Kasumi-1 (cell line): ENCODE data around the gene NACC2.
"Not testable (repeated sequence)": the region's sequence is repeated elsewhere in the genome, so short reads cannot be mapped to it uniquely, and the experiment has no call there.

Source experiments
- DNase-seq, 2 experiments: peaks; one replicate each; lab custom pipeline; 2025; lab: John Stamatoyannopoulos, UW

The NACC2 gene

GRCh38 chr9:136080716-136081112 is 14.4 kb downstream of the NACC2 start:
- no peak for DNase-seq

DNA sequence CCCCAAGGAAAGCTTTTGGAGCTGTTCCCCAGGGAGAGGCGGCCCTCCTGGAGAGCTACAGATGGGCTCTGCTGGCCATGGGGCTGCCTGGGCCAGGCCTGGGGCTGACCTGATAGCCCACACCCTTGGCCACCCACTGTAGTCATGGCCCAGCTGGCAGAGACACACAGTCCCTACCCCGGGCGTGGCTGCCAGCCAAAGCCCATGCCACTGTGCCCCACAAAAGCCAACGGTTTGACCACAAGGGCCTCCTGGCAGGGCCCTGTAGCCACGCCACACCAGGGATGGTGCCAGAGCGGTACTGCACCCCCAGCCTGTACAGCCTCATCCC is 15.2 kb downstream of the NACC2 start:
- DNase-seq = no peak

GRCh38 chr9:136079211-136079915 is 15.7 kb downstream of the NACC2 start:
- DNase-seq = no peak

- DNase-seq = no peak
Measured at GRCh38 chr9:136078498-136079011, 16.5 kb downstream of the NACC2 start.

DNA sequence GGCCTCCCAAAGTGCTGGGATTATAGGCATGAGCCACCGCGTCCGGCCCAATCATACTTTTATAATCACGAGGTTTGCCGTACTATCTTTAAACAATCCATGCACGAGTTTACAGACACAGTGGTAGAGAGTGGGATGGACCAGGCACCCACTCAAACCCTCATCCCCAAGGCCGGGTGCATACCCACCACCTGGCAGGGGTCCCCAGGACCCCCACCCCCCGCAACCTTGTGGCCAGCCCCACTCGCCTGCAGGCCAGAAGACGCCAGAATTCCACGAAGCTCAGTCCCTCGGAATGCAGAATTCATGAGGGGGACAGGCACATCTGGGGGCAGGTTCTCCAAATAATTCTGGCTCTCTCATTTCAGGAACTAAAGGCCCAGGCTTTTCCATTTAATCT is 17.1 kb downstream of the NACC2 start:
- DNase-seq = no peak

GRCh38 chr9:136077491-136077890 is 17.6 kb downstream of the NACC2 start:
- no peak for DNase-seq

GRCh38 chr9:136075881-136076678 is 19.0 kb downstream of the NACC2 start:
- peak; percentile 57 to 76 for DNase-seq

DNA sequence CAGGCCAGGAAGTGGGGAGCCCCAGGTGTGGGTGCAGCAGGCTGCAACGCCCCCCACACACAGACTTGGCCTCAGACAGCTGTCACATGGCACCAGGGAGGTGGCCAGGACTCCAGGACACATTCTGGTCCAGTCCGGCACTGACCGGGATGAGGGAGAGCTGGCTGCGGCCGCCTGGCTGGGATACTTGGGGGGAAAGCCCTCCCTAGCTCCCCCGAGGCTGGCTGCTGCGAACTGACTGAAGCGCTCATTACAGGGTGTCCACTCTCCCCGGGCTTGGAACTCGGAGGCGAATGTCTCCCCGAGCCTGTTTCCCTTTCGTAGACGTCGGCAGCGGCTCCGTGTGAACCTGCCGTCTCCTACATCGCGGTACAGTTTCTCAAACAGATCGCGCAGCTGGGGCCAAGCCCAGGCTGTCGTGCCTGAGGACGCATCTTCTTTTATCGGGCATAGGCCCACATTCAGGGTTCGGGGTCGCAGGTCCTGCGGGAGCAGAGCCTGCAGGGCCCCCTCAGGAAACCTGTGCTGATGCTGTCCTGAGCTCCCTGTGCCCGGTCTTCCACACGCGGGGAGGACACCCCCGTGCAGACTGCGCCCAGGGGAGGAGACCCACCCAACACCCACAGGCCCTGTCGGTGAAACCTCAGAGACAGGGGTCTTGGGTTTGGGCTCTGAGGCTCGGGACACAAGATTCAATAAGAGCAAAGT is 19.8 kb downstream of the NACC2 start:
- no peak for DNase-seq

GRCh38 chr9:136074706-136075105 is 20.4 kb downstream of the NACC2 start:
- no peak for DNase-seq

DNA sequence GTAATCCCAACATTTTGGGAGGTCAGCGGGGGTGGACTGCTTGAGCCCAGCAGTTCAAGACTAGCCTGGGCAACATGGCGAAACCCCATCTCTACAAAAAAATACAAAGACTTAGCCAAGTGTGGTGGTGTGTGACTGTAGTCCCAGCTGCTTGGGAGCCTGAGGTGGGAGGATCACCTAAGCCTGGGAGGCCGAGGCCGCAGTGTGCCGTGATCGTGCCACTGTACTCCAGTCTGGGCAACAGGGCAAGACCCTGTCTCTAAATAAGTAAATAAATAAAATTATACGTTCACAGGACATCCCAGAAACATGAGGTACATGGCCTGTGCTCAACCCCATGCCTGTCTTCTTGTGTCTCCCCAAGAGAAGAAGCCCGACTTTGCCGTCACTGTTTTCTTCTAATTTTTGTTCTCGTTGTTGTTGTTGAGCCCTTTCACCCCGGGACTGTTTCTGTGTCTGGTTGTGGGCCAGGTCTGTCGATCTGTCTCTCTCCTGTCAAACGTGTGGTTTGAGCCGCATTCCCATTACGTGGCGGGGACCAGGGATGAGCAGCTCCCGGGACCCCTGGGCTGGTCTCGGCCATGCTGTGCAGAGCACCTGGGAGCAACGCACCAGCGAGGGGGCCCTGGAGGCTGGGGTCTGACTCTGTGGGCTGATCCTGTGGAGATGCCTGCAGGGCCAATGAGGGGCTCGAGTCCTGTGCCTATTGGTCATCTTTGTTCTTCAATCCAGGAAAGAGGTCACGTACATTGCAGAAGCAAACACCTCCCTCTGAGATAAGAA is 32.2 kb downstream of the NACC2 start:
- DNase-seq = no peak

DNA sequence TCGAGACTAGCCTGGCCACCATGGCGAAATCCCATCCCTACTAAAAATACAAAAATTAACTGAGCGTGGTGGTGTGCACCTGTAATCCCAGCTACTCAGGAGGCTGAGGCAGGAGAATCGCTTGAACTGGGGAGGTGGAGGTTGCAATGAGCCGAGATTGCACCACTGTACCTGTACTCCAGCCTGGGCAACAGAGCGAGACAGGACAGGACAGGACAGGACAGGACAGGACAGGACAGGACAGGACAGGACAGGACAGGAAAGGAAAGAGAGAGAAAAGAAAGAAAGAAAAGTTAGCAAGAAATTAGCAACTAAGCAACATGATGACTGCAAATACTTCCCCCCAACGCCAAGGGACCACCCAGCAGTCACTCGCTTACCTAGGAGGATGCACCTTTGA is 33.2 kb downstream of the NACC2 start:
- DNase-seq = not testable (repeated sequence)

- no peak for DNase-seq
Measured at GRCh38 chr9:136061405-136061804, 33.7 kb downstream of the NACC2 start.

GRCh38 chr9:136060671-136061371 is 34.3 kb downstream of the NACC2 start:
- DNase-seq = no peak

DNA sequence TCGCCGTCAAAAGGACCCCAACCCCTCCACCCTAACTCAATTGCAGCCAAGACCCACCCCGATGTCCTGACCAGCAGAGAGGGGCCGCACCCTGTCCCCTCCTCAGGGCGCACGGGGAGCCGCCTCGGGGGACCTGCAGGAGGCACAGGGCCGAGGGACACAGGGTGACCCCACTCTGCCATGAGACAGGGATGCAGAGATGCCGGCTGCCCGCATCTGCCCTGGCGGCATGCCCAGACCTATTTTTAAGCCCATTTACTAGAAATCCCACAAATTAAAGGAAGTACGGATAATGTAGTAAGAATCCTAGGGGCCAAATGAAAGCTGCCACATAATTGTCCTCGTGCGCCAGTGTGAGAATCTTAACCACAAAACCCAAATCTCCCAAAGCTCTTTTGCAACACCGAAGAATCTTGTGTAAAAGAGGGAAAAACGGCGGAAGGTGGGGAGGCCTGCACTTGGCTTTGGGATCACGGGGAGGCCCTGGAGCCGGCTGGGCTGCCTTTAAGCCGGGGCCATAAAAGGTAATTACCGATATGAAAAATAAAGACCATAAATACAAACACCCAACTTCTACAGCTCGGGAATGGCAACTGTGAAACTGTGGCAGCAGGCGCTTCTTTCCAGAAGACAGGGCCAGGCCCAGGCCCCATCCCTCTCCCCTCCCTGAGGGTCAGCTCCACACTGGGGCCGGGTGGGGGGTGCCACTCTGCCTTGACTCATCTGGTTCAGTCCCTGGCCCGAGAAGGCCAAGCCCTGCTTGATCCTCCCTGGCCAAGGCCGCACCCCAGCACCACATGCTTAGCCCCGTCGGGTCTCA is 35.0 kb downstream of the NACC2 start:
- DNase-seq = no peak

DNA sequence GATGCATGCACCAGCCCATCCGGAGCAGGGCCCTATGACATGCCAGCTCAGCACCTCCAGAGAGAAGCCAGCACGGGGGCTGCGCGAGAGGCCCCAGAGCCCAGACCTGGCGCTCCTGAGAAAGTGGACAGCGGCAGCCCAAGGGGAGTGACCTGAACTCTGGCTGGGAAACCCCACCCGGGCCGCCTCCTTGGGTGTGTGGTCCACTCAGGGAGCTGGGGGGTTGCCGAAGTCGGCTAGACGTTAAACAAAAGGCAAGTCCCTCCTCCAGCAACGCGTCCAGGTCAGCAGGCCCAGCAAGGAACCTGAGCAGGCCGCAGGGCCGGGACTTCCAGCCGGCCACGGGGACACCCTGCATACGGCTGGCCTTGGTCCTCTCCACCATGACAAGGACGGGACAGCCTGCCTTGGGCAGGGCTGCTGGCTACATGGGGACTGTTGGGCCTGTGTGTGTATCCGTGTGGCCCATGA is 35.7 kb downstream of the NACC2 start:
- no peak for DNase-seq

GRCh38 chr9:136058801-136059302 is 36.2 kb downstream of the NACC2 start:
- no peak for DNase-seq

DNA sequence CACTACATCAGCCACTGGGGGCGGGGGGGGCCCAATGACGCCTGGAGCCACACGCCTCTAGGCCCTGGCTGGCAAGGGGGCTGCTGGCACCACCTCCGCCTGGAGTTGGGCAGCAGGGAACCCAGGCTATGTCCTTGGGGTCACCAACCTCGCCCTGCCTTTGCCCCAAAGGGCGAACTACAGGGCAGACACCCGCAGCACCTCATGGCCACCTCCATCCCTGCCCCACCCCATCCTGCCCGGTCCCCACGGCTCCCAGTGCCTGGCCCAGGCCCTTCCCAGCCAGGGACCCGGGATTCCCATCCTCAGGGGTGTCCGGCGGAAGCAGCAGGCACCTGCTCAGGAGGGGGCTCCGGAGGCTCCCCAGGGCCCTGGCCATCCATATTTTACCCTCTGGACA is 37.0 kb downstream of the NACC2 start:
- DNase-seq = no peak

DNA sequence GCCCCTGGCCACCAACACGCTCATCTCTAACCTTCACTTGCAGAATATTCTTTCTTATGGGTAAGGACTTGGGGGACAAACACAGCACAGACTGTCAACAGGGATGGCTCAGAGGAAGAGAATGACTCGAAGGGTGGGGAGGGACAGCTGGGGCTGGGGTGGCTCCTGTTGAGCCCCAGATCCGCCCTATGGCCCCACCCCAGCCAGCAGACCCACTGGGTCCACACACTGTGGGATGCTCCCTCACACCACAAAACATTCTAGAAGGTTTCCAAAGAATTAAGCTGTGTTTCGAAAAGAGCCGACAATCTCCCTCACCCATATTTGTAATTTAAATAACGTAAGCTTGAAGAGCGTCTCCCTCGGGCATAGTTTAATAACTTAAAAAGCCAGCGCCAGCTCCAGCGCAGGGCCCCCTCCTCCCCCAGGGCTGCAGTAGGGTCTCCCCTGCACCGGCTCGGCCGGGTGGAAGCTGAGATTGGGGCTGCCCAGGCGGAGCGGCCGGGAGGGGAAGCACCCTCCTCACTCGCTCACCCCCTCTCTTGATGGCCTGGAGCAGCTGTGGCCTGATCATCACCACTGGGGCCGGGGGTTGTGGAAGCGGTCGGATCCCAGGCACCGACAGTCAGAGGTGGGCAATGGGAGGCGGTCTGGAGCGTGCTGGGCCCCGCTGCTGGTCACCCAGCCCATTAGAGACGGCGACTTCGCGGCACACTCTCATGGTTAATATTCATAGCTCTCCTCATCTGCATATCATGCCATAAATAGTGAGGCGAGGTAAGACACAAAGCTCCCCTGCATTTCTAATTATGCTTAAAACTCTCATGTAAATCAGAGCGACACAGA is 37.6 kb downstream of the NACC2 start:
- DNase-seq = no peak

- DNase-seq = no peak
Measured at GRCh38 chr9:136056546-136057235, 38.4 kb downstream of the NACC2 start.
